ENCODE results near the gene ALDH8A1. TPM values are rescaled to one million over a fixed set of nuclear protein-coding genes. Genes with fewer than 3 reads are reported as not detected.

ALDH8A1 gene
- total and polyA plus RNA-seq, 2 experiments from 2014 or later = 2.0 to 2.1 TPM

DNA sequence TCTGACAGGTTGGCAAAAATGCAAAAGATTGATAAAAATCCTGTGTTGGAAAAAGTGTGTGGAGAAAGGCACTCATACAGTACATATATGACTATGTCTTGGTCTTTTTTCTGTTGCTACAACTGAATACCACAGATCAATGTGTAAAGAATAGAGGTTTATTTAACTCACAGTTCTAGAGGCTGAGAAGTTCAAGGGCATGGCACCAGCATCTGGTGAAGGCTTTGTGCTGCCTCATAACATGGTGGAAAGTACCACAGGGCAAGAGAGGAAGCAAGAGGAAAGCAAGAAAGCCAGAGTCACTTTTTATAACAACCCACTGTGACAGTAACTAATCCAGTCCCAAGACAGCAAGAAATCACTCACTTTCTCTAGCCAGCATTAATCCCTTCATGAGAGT lies 57.5 kb downstream of the ALDH8A1 start:
- Histone ChIP-seq H3K27ac (no peak overlapping the region), H3K36me3 (no peaks in the 10 kb centered on the region), H3K9me3 (ENCODE audit: low read depth) (no peaks in the 10 kb centered on the region), H3K4me3 (no peak overlapping the region), H3K4me1 (ENCODE audit: low read depth) (no peaks in the 10 kb centered on the region), H3K27me3 (no peaks in the 10 kb centered on the region)
- no peak for DNase-seq (ENCODE audit: low read depth in 1 of 2, low spot score in 1 of 2)
- TF ChIP-seq, protein P1, sequence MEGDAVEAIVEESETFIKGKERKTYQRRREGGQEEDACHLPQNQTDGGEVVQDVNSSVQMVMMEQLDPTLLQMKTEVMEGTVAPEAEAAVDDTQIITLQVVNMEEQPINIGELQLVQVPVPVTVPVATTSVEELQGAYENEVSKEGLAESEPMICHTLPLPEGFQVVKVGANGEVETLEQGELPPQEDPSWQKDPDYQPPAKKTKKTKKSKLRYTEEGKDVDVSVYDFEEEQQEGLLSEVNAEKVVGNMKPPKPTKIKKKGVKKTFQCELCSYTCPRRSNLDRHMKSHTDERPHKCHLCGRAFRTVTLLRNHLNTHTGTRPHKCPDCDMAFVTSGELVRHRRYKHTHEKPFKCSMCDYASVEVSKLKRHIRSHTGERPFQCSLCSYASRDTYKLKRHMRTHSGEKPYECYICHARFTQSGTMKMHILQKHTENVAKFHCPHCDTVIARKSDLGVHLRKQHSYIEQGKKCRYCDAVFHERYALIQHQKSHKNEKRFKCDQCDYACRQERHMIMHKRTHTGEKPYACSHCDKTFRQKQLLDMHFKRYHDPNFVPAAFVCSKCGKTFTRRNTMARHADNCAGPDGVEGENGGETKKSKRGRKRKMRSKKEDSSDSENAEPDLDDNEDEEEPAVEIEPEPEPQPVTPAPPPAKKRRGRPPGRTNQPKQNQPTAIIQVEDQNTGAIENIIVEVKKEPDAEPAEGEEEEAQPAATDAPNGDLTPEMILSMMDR (IDR thresholded peaks at IDR 0.05; ENCODE audit: low read depth, low read length) = no peak

DNA sequence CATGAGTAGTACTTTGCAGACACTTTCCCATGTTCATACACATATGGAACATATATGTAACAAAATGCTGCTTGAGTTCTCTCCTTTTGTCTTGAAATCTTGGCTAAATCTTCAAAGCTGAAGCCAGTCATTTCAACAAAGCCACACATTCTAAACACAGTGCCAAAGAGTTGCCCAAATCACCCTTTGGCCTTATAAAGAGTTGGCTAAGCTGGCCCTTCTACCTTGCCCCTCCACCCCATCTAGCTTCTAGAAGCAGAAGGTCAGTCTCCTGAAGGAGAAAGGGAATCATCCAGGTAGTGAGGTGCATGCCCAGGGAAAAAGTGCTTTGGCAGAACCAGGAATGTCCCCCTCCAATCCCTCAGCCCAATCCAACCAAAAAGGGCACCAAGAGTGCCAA lies 58.3 kb downstream of the ALDH8A1 start:
- Histone ChIP-seq H3K4me1 (ENCODE audit: low read depth) (no peaks in the 10 kb centered on the region), H3K9me3 (ENCODE audit: low read depth) (no peaks in the 10 kb centered on the region), H3K27ac (no peak overlapping the region), H3K4me3 (no peak overlapping the region), H3K36me3 (no peaks in the 10 kb centered on the region), H3K27me3 (no peaks in the 10 kb centered on the region)
- TF ChIP-seq, protein P1 (IDR thresholded peaks at IDR 0.05; ENCODE audit: low read depth, low read length) = no peak
- DNase-seq (ENCODE audit: low read depth in 1 of 2, low spot score in 1 of 2) = no peak

DNA sequence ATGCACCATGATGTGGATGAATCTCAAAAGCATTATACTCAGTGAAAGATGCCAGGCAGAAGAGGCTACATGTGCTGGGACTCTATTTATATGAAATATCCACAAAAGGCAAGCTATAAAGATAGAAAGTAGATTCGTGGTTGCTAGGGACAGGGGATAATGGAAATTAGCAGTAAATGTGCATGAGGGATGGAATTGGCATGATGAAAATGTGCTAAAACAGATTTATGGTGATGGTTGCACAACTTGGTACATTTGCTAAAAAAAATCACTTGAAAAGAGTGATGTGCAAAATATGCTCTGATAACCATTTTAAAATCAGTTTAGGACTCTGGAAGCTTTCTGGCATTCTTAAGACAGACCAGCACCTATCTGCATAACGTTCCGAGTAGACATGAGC lies 61.6 kb downstream of the ALDH8A1 start:
- H3K4me1 ChIP-seq (ENCODE audit: low read depth) = no peaks in the 10 kb centered on the region
- TF ChIP-seq, protein P1 (IDR thresholded peaks at IDR 0.05; ENCODE audit: low read depth, low read length) = no peak
- no peaks in the 10 kb centered on the region for H3K9me3 ChIP-seq (ENCODE audit: low read depth)
- no peaks in the 10 kb centered on the region for H3K27me3 ChIP-seq
- no peaks in the 10 kb centered on the region for H3K36me3 ChIP-seq
- H3K27ac ChIP-seq = no peak overlapping the region
- no peak overlapping the region for H3K4me3 ChIP-seq
- no peak for DNase-seq (ENCODE audit: low read depth in 1 of 2, low spot score in 1 of 2)

DNA sequence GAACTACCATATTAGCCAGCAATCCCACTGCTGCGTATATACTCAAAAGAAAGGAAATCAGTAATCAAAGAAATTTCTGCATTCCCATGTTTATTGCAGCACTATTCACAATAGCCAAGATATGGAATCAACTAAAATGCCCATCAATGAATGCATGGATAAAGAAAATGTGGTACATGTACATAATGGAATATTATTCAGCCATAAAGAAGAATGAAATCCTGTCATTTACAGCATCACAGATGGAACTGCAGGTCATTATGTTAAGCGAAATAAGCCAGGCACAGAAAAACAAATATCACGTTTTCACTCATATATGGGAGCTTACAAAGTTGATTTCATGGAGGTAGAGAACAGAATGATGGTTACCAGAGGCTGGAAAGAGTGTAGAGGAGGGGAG lies 65.1 kb downstream of the ALDH8A1 start:
- Histone ChIP-seq H3K4me3 (no peak overlapping the region), H3K9me3 (ENCODE audit: low read depth) (no peaks in the 10 kb centered on the region), H3K4me1 (ENCODE audit: low read depth) (no peaks in the 10 kb centered on the region), H3K36me3 (no peaks in the 10 kb centered on the region), H3K27me3 (no peaks in the 10 kb centered on the region), H3K27ac (no peak overlapping the region)
- TF ChIP-seq, protein P1 (IDR thresholded peaks at IDR 0.05; ENCODE audit: low read depth, low read length) = no peak
- DNase-seq (ENCODE audit: low read depth in 1 of 2, low spot score in 1 of 2) = no peak

DNA sequence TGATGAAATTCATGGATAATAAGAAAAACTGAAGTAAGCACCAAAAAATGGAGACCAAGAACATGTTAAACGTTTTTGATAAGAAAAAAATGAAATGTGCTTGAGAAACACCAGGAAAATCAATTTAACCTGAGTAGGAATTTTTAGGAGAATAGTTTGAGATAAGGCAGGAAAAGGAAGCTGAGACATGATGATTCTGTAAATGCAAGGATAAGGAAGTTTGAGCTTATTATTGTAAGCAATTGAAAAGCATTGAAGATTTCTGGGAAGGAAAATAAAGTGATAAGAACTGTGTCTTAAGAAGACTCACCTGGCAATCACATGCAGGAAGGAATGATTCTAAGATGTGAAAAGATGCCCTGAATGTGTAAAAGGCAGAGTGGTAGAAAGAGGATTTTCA lies 66.6 kb downstream of the ALDH8A1 start:
- DNase-seq (ENCODE audit: low read depth in 1 of 2, low spot score in 1 of 2) = no peak
- Histone ChIP-seq H3K36me3 (no peaks in the 10 kb centered on the region), H3K4me3 (no peak overlapping the region), H3K27ac (no peak overlapping the region), H3K9me3 (ENCODE audit: low read depth) (no peaks in the 10 kb centered on the region), H3K4me1 (ENCODE audit: low read depth) (no peaks in the 10 kb centered on the region), H3K27me3 (no peaks in the 10 kb centered on the region)
- TF ChIP-seq, protein P1 (IDR thresholded peaks at IDR 0.05; ENCODE audit: low read depth, low read length) = no peak

Measured in cardiac muscle cell (in vitro differentiated cells and primary cell).